ENCODE measurements around the gene BAD. TPM values are rescaled to one million over a fixed set of nuclear protein-coding genes. Genes with fewer than 3 reads are reported as not detected.
A peak's percentile ranks its signal among the peaks of the same experiment; 100 is the strongest.
"Not testable (repeated sequence)": the region's sequence is repeated elsewhere in the genome, so short reads cannot be mapped to it uniquely, and the experiment has no call there.

Gene BAD
- total RNA-seq, 1 donor from 2014 or later: 51.7 TPM

DNA sequence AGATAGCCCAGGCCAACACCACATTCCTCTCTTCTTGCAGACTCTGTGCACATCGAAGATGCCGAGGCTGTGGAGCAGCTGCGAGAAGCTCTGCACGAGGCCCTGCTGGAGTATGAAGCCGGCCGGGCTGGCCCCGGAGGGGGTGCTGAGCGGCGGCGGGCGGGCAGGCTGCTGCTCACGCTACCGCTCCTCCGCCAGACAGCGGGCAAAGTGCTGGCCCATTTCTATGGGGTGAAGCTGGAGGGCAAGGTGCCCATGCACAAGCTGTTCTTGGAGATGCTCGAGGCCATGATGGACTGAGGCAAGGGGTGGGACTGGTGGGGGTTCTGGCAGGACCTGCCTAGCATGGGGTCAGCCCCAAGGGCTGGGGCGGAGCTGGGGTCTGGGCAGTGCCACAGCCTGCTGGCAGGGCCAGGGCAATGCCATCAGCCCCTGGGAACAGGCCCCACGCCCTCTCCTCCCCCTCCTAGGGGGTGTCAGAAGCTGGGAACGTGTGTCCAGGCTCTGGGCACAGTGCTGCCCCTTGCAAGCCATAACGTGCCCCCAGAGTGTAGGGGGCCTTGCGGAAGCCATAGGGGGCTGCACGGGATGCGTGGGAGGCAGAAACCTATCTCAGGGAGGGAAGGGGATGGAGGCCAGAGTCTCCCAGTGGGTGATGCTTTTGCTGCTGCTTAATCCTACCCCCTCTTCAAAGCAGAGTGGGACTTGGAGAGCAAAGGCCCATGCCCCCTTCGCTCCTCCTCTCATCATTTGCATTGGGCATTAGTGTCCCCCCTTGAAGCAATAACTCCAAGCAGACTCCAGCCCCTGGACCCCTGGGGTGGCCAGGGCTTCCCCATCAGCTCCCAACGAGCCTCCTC, 31.4 kb upstream of the BAD start:
- DNase-seq (ENCODE audit: low spot score): not testable (repeated sequence)

DNA sequence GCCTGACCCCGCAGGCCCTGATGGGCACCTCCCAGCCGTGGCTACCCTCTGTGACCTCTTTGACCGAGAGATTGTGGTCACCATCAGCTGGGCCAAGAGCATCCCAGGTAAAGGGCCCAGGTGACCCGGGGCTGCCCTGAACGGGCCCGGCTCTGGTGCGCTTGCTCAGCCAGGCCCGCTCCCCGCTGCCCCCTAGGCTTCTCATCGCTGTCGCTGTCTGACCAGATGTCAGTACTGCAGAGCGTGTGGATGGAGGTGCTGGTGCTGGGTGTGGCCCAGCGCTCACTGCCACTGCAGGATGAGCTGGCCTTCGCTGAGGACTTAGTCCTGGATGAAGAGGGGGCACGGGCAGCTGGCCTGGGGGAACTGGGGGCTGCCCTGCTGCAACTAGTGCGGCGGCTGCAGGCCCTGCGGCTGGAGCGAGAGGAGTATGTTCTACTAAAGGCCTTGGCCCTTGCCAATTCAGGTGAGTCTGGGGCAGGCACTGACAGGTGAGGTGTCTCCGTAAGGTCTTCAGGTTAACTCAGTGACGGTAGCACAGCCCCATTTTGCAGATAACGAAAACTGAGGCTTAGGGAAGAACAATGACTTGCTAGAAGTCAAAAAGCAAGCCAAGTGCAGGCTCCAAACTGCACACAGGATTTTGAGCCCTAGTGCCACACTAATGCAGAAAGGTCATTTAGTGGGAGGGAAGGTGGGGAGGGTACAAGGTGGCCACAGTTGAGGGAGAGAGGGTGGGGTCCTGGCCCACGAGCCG, 30.5 kb upstream of the BAD start:
- DNase-seq (ENCODE audit: low spot score): no peak

DNA sequence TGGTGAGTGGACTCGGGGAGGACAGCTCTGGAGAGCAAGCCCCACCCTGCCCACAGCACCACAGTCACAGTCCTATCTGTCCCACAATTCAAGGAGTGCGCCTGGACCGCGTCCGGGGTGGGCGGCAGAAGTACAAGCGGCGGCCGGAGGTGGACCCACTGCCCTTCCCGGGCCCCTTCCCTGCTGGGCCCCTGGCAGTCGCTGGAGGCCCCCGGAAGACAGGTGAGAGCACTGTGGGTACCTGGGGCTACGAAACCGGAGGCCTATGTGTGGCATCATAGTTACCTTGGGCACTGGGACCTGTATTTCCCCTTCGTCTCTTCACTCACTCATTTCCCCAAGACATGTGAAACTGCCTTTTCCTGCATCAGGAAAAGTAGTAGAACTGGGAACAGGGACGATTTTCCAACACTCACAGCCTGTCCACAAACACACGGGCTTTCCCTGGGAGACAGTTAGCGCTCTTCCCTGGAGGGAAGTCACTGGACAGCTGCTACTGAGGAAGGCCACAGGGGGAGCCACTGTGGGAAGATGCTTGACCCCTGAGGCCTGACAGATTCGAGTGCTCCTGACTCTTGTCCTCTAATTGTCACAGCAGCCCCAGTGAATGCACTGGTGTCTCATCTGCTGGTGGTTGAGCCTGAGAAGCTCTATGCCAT, 29.8 kb upstream of the BAD start:
- DNase-seq (ENCODE audit: low spot score): no peak

DNA sequence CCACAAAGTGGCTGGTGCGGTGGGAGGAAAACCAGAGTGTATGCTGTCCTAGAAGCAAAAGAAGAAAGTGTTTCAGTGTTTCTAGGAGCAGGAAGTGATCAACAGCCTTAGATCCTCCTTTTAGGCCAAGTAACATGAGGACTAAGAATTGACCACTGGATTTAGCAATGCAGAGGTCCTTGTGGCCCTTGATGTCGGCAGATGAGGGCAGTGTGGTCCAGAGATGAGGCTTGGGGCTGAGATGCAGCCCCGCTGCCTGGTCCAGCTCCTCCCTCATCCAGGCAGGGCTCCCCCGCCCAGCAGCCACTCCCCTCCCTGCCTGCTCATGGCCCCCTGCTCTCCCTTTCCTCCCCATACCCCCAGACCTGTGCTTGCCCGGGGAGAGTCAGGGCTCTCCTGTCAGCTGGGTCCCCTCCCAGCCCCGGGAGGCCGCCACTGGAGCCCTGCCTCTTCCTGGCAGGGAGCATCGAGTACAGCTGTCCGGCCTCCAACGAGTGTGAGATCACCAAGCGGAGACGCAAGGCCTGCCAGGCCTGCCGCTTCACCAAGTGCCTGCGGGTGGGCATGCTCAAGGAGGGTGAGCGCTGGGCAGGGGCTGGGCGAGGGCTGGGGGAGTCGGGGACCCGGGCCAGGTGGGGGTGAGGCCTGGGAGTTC, 29.2 kb upstream of the BAD start:
- DNase-seq (ENCODE audit: low spot score): no peak

DNA sequence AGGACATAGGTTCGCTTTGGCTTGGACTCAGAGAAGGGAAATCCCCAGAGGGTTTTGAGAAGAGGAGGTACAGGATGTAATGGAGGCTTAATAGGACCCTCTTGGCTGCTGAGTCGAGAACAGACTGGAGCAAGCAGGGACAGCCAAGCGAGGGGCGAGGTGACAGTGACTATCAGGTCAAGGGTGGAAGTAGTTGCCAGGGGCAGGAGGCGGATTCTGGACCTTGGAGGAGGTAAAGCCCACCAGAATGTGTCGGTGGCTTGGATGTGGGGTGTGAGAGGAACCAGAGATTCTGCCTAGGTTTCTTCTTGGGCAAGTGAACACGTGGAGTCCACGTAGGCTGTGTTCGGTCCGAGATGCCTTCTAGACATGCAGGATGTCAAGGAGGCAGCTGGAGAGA, 28.5 kb upstream of the BAD start:
- DNase-seq (ENCODE audit: low spot score): no peak

DNA sequence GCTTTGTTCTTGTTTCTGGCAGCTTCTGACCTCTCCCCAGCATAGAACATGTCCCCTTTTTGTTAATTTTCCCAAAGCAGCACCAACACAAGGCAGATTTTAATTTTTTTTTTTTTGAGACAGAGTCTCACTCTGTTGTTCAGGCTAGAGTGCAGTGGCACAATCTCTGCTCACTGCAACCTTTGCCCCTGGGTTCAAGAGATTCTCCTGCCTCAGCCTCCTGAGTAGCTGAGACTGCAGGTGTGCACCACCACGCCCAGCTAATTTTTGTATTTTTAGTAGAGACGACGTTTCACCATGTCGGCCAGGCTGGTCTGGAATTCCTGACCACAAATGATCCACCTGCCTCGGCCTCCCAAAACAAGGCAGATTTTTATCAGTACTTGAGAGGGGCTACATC, 23.3 kb upstream of the BAD start:
- not testable (repeated sequence) for DNase-seq (ENCODE audit: low spot score)

DNA sequence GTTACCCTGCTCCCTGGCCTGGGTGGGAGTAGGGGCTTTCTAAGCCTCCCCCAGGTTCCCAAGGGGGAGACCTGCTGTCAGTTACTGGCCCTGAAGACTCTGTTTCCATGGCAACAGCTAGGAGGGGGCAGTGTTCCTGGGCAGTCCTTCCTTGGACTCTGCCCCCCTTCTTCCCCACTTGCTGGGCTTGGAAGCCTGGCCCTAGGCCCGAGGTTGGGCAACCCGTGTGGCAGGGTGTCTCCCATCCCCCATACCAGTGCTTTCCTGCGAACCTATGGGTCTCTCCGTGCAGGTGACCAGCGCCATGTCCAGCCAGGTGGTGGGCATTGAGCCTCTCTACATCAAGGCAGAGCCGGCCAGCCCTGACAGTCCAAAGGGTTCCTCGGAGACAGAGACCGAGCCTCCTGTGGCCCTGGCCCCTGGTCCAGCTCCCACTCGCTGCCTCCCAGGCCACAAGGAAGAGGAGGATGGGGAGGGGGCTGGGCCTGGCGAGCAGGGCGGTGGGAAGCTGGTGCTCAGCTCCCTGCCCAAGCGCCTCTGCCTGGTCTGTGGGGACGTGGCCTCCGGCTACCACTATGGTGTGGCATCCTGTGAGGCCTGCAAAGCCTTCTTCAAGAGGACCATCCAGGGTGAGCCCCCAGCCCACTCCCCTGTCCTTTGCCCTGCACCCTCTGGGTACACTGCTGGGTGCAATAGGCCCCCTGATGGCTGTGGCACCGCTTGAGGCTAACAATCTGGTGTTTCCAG, 22.6 kb upstream of the BAD start:
- no peak for DNase-seq (ENCODE audit: low spot score)

DNA sequence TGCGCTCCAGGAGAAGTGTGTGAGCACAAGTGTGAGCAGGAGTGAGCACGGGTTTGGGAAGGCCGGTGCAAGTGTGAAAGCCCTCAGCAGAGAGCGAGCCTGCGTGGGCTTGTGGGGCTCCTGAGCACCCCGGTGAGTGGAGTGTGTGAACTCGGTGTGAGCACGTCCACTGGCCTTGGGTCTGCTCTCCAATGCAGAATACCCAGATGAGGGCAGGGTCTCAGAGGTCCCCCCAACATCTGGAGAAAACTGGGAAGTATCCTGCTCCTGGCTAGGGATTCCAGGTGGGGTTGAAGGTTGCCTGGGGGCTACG, 22.1 kb upstream of the BAD start:
- no peak for DNase-seq (ENCODE audit: low spot score)

DNA sequence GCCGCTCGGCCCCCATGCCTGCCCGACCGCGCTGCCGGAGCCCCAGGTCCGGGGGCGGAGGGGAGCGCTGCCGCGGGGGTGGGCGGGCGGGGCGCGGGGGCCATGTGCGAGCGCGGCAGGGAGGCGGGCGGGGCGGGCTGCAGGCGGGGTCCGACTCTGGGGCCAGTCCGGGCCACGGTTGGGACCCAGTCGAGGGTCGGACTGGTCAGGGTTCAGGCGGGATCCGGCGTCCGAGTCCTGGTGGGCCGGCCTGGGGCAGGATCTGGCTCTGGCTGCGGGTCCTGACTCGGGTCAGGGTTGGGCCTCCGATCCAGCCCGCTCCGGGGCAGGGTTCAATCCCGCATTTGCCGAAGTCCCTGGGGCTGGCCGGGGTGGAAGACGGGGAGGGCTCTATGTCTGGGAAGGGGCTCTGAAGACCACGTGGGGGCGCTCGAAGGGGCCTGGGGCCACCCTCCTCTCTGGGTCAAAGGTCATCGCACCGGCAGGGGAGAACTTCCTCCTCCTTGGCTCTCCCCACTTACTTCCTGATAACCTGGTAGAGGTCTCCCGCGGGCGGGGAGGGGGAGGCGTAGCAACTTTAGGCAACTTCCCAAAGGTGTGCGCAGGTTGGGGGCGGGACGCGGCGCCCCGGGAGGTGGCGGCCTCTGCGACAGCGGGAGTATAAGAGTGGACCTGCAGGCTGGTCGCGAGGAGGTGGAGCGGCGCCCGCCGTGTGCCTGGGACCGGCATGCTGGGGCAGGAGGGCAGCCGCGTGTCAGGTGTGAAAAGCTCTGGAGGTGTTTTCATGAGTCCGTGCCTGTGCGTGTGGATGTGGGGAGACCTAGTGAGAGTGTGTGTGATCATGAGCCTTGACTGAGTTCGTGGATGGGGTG, 21.5 kb upstream of the BAD start:
- DNase-seq (ENCODE audit: low spot score): no peak

DNA sequence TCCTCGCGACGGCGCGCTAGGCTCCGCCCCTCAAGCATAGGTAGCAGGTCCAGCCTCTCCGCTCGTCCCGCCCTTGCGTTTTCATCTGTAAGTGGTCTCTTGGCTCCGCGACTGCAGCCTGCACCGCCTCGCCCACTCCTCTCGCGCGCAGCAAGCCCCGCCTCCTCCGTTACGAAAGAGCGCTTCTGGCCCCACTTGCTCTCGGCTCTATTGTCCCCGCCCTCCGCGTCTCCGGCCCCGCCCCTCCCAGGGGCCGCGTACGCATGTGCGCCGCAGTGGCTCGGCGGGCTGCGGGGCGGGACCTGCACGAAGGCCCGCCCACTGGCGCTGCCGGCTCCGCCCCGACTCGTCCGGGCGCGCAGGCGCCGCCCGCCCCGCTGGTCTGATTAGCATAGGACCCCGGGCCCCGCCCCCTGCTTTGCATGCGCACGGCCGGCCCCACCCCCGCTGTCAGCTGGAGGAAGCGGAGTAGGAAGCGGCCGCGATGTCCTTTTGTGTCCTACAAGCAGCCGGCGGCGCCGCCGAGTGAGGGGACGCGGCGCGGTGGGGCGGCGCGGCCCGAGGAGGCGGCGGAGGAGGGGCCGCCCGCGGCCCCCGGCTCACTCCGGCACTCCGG, 20.7 kb upstream of the BAD start, which contains the start of gene ESRRA:
Gene ESRRA (plus strand): TSS at position 450 of the 616 bp plus-strand sequence. CDS start 1,656 bp downstream, outside the sequence.
- peak; percentile 100 for DNase-seq (ENCODE audit: low spot score)

DNA sequence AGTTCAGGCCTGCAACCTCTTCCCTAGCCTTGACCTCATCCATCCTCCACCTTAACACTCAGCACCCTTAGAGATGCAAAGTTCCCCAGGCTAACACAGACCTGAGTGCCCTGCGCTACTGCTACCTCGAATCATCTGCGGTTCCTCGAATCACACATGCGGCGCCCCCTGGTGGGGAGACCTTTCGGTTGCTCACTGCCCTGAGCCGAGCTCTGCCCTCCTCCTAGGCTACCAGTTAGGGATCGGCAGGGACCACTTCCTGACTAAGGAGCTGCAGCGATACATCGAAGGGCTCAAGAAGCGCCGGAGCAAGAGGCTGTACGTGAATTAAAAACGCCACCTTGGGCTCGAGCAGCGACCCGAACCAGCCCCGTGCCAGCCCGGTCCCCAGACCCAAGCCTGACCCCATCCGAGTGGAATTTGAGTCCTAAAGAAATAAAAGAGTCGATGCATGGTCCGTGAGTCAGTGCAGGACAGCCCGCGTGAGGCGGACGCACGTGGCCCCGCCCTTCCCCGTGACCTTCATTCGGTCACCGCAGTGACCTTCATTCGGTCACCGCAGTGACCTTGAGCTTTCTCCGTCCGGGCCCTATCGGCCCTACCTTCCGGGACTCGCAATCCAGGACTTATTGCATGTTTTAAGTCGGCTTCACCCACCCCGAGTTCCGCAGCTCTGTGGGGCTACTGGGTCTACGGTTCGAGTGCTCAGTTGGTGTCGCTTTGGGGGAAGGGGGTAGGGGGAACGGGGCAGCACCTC, 20.0 kb upstream of the BAD start:
- peak; percentile 97 for DNase-seq (ENCODE audit: low spot score)

DNA sequence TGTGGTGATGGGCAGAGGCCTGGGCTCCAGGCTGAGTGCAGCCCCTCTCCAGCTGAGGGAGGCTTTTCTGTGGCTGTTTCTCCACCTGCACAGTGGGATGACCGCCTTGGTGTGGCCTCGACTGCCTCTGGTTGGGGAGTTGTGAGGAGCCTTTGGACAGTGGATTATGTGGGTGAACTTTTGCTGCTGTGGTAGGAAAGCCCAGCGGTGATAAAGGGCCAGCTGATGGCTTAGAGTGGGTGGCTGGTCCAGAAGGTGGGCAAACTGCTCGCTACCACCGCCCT, 19.5 kb upstream of the BAD start:
- no peak for DNase-seq (ENCODE audit: low spot score)

DNA sequence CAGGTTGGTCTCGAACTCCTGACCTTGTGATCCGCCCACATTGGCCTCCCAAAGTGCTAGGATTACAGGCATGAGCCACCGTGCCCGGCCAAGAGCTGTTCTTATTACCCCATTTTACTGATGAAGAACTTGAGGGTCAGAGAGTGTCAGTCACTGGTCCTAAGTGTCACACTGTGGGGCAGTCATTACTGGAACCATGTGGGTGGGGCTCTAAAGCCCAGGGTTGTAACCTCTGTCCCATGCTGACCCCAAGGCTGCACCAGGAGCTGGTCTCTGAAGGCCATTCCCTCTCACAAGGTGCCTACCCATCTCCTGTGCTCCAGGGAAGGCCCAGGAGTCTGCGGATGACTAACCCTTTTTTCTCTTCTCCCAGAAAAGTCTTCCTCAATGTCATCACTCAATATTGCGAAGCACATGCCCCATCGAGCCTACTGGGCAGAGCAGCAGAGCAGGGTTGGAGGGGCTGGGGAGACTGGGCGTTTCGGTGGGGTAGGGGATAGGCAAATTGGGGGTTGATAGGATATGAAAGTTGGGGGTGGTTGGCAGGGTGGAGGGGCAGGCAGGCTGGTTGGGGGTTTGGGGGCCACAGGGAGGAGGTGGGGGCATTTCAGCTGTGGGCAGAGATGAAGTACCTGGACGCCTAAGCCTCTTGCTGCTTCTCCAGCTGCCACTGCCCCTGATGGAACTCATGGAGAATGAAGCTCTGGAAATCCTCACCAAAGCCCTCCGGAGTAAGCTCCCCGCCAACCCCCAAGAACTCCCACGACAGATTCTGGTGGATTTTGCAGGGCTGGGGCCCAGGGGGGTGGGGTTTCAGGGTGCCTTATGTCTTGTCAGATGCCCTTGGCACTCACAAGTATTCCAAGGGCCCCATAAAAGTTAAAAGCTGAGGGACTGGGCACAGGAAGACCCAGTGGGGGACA, 18.9 kb upstream of the BAD start:
- DNase-seq (ENCODE audit: low spot score): no peak

DNA sequence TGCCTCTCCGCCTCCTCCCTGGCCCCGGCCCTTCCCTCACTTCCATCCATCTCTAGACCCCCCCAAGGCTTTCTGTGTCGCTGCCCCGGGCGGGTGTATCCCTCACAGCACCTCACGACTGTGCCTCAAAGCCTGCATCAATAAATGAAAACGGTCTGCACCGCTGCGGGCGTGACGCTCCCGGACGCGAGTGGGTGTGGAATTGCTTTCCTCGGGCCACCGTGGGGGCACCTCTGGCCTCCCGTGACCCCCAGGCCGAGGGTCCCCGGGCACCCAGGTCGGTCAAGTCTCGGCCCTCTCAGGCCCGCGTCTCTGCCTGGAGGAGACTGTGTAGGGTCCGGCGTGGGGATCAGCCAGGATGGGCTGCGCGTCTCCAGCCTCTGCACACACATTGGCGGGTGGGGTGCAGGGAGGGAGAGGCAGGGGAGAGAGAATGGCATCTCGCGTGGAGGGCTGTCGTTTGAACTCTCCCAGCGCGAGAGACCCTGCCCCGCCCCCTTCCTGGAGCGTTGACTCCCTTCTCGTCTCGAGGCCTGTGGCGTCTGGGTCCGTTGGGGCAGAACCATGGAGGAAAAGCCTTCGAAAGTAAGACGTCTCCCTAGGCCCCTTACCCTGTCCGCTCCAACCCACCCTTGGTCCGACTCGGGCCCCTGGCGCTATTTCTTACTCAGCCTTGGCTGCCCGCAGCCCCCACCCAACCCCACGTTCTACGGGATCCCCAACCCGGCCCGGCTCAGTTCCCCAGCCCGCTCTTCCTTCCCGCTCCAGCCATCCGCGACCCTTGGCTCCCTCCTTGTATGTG, 15.6 kb upstream of the BAD start, which contains the start of gene CATSPERZ:
Gene CATSPERZ (plus strand): TSS at position 512 of the 802 bp plus-strand sequence. CDS start 53 bp downstream, at position 565.
- DNase-seq (ENCODE audit: low spot score): no peak

DNA sequence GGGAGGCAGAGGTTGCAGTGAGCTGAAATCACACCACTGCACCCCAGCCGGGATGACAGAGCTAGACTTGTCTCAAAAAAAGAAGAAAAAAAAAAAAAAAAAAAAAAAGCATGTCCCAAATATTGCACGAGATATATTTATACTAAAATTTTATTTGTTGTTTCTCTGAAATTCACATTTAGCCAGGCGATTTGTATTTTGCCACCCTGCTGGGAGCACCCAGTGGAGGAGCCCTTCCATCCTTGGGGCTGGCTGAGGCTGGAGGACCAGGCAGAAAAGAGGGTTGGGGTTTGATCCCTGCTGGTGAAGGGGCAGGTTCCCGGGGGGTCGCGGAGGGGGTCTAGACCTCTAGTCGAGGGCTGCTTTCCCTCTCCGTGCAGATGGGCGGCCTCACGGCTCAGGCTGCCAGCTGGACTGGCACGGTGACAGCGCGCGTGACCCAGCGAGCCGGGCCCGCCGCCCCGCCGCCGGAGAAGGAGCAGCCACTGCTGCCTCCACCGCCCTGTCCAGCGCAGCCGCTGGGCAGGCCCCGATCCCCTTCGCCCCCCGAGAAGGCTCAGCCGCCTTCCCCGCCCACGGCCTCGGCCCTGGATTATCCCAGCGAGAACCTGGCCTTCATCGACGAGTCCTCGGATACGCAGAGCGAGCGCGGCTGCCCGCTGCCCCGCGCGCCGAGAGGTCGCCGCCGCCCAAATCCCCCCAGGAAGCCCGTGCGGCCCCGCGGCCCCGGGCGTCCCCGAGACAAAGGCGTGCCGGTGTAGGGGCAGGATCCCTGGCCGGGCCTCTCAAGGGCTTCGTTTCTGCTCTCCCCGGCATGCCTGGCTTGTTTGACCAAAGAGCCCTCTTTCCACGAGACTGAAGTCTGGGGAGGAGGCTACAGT, 14.7 kb upstream of the BAD start:
- no peak for DNase-seq (ENCODE audit: low spot score)
